Brain microvascular endothelial cell (primary cell): ENCODE measurements around the gene AHR.
A peak's percentile ranks its signal among the peaks of the same experiment; 100 is the strongest.

ENCODE experiments used
- DNase-seq: peaks from one replicate; pipeline ENCODE4 v3.0.0-alpha.2; 2020
- H3K27ac ChIP-seq: fragments of 250-450 bp; sonication (Bioruptor Pico); 2 replicates; pipeline ENCODE4 v1.5.1; 2020; ENCODE audit warnings: mild to moderate bottlenecking, moderate library complexity
- H3K27me3 ChIP-seq: fragments of 250-450 bp; sonication (Bioruptor Pico); replicated peaks from 2 replicates; pipeline ENCODE4 v1.5.1; 2020; ENCODE audit warnings: mild to moderate bottlenecking
- H3K36me3 ChIP-seq: fragments of 250-450 bp; sonication (Bioruptor Pico); replicated peaks from 2 replicates; pipeline ENCODE4 v1.5.1; 2020; ENCODE audit warnings: mild to moderate bottlenecking
- H3K4me3 ChIP-seq: 2 replicates; pipeline ENCODE4 v1.5.1; 2011; ENCODE audit warnings: low read depth, mild to moderate bottlenecking, control low read depth, low read length, moderate library complexity
- in situ Hi-C: cut with HindIII; loops from 2 replicates; pipeline ENCODE4 v1.10.0; 2017; ENCODE audit warnings: low sequenced_read_pairs, low pct_ligation_motif_present
- TF ChIP-seq, protein P1 (sequence below): IDR thresholded peaks from 2 replicates; pipeline ENCODE4 v1.5.1; 2011; ENCODE audit warnings: low read depth, mild to moderate bottlenecking, moderate library complexity, low read length, control low read depth, inconsistent platforms; ENCODE audit errors: missing control alignments

The AHR gene

DNA sequence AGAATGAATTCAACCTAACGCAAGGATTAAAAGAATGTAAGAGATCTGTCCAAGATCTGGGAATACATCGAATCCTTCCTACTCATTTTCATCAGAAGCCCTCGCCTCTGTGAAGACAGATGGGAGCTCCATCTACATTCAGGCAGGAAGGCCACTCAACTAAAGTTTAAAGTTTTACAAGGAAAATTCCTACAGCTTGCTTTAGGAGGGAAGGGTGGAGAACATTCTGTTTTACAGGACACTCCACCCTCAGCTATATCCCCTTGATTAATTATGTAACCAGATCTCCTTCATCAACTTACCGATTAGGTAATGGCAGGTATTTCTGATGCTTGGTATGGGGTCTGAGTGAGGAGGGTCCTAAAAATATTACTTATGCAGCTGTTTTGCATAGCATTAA lies 5.6 kb upstream of the AHR start:
- no peak overlapping the region for H3K27ac ChIP-seq
- in situ Hi-C loops = no loop called here
- DNase-seq = no peak
- TF ChIP-seq, protein P1, sequence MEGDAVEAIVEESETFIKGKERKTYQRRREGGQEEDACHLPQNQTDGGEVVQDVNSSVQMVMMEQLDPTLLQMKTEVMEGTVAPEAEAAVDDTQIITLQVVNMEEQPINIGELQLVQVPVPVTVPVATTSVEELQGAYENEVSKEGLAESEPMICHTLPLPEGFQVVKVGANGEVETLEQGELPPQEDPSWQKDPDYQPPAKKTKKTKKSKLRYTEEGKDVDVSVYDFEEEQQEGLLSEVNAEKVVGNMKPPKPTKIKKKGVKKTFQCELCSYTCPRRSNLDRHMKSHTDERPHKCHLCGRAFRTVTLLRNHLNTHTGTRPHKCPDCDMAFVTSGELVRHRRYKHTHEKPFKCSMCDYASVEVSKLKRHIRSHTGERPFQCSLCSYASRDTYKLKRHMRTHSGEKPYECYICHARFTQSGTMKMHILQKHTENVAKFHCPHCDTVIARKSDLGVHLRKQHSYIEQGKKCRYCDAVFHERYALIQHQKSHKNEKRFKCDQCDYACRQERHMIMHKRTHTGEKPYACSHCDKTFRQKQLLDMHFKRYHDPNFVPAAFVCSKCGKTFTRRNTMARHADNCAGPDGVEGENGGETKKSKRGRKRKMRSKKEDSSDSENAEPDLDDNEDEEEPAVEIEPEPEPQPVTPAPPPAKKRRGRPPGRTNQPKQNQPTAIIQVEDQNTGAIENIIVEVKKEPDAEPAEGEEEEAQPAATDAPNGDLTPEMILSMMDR = no peak
- H3K4me3 ChIP-seq = no peak overlapping the region
- H3K27me3 ChIP-seq = no peaks in the 10 kb centered on the region
- H3K36me3 ChIP-seq = no peaks in the 10 kb centered on the region

DNA sequence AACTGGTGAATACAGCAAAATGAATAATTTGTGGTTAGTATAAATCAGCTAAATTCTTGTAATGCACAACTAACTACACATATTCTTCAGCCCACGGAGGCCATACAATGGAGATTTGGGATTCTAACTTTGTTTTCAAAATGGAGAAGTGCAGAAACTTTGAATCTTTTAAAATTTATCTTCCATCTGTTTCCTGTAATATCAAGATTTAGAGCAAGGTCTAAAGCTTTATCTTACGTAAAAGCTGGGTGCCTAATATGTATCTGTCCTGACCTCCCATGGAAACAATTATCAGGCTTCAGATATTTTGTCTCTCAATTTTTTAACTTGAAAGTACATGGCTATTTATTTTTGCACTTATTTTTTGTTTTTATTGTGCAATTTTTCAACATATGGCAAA lies 5.0 kb upstream of the AHR start:
- Histone ChIP-seq H3K27ac (no peak overlapping the region), H3K4me3 (no peak overlapping the region), H3K27me3 (no peaks in the 10 kb centered on the region), H3K36me3 (no peaks in the 10 kb centered on the region)
- TF ChIP-seq, protein P1 = no peak
- in situ Hi-C loops = no loop called here
- no peak for DNase-seq

DNA sequence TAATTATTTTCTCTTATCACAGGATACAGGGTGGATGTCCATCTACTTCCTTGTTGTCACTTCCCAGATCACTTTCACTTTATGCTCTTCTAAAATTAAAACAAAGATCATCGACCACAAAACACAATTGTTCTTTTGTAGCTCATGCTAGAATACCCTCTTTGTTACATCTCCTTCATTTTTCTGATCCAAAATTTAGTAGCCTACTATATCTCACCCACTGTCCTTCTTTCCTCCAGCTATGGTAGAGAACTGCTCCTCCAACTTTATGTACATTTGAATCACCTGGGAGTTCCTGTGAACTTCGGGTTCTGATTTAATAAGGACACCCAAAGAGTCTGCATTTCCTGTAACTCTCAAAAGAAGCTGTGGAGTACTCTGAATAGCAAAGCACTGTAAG lies 1.2 kb upstream of the AHR start:
- in situ Hi-C loops = no loop called here
- no peak overlapping the region for H3K4me3 ChIP-seq
- no peak overlapping the region for H3K27ac ChIP-seq
- TF ChIP-seq, protein P1 = no peak
- no peaks in the 10 kb centered on the region for H3K36me3 ChIP-seq
- H3K27me3 ChIP-seq = no peaks in the 10 kb centered on the region
- no peak for DNase-seq

DNA sequence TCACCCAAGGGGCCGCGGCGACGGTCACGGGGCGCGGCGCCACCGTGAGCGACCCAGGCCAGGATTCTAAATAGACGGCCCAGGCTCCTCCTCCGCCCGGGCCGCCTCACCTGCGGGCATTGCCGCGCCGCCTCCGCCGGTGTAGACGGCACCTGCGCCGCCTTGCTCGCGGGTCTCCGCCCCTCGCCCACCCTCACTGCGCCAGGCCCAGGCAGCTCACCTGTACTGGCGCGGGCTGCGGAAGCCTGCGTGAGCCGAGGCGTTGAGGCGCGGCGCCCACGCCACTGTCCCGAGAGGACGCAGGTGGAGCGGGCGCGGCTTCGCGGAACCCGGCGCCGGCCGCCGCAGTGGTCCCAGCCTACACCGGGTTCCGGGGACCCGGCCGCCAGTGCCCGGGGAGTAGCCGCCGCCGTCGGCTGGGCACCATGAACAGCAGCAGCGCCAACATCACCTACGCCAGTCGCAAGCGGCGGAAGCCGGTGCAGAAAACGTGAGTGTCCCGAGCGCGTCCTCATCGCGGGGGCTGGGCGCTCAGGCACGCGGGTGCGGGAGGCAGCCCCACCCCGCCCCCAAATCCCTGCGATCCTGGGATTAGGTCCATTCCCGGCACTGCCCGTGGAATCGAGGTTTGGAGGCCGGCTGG lies 509 bp downstream of the AHR start:
- Histone ChIP-seq H3K27me3 (no peaks in the 10 kb centered on the region), H3K27ac (peak overlapping the region; percentile 83), H3K4me3 (peak overlapping the region; percentile 82), H3K36me3 (no peaks in the 10 kb centered on the region)
- TF ChIP-seq, protein P1 = no peak
- DNase-seq = no peak
- in situ Hi-C loops = no loop called here

DNA sequence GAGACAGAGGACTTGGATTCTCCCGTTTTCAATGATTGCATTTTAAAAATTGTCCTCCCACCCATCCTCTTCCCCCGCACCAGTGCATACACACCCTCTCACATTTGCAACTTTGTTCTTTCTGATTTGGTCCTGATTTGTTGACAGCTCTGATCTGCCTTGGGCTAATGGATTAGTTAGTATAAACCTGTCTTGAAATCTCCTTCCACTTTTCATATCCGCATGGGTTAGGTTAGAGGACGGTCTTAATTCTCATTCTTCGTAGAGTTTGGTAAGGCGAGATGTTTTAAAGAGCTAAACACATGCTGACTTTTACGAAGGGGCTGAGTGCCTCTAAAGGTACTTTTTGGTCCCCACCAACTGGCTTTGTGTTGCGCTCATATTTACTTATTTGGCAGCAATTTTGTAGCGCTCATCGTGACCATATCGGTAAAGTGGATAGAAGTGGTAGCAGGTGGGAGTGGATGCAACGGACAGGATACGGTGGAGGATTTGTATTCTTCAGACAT lies 1.1 kb downstream of the AHR start:
- Histone ChIP-seq H3K36me3 (no peaks in the 10 kb centered on the region), H3K4me3 (peak overlapping the region; percentile 82), H3K27me3 (no peaks in the 10 kb centered on the region), H3K27ac (peak overlapping the region; percentile 83)
- no peak for DNase-seq
- in situ Hi-C loops = no loop called here
- TF ChIP-seq, protein P1 = no peak

DNA sequence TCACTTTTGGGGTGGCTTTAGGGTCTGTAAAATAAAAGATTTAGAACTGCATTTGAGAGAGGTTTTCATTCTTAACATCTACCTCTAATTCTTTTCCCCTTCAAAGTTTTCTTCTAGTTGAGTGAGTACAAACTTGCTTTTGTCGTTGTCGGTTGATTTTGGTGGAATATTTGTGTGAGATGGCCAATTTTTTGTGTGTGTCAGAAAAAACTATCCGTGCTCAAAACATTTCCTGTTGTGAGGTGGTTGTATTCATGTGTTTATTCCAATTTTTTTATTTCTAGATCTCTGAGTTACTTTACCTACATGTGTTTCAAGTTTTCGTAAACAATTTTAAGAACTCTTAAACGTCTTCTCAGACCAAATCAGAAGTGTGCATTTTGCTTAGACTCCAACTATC lies 1.6 kb downstream of the AHR start:
- no peak for DNase-seq
- H3K27ac ChIP-seq = peak overlapping the region; percentile 83
- H3K4me3 ChIP-seq = peak overlapping the region; percentile 82
- TF ChIP-seq, protein P1 = no peak
- no peaks in the 10 kb centered on the region for H3K36me3 ChIP-seq
- H3K27me3 ChIP-seq = no peaks in the 10 kb centered on the region
- in situ Hi-C loops = no loop called here
